Activated CD8-positive, alpha-beta memory T cell treated with anti-CD3 and anti-CD28 coated beads for 24 hours (primary cell): ENCODE measurements around the gene CACNA1E.

Source experiments
- DNase-seq: peaks from one replicate; pipeline ENCODE4 v3.0.0-alpha.2; 2020

Gene CACNA1E

DNA sequence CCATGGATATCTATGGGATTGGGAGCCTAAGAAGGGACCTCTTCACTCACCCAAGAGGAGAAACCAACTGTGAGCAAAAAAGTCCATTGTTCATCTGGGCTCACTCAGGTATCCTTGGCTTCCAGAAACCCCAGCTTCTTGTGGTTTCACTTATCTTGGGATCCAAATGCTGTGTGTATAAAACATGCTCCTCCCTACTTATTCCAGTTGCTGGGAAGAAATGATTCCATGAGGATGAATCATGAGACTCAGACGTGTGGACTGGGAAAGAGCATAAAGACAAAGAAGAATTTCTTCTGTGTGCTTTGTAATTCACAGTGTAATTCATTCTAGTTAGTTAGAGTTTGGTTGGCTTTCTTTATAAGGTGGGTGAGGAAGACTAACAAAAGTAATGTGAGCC, 294.5 kb downstream of the CACNA1E start:
- no peak for DNase-seq

DNA sequence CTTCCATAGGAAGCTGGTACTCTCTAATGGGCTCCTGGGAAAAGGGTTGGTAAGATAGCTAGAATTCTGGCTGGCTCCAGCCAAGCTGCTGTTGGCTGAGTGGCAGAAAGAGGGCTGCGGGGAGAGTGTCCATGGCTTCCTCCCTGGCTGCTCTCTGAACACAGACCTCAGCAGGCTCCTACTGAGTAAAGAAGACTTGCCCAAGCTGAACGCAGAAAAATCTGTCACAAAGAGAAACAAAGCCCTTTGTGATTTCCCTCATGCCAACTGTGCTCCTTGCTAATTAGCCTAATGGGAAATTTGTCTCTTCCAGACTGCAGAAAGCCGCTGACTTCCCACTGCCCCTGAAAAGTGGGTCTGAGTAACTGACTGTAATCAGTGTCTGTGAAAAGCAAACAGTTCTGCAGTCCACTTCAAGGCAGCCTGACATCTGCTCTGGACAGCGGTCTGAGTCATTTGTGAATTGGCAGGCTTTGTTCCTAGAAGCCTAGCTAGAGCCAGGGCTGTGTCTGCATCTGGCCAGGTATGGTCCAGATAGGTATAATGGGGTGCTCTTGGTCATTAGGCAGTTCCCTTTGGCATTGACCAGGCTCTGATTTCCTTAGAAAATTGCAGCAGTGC, 295.4 kb downstream of the CACNA1E start:
- DNase-seq: no peak

DNA sequence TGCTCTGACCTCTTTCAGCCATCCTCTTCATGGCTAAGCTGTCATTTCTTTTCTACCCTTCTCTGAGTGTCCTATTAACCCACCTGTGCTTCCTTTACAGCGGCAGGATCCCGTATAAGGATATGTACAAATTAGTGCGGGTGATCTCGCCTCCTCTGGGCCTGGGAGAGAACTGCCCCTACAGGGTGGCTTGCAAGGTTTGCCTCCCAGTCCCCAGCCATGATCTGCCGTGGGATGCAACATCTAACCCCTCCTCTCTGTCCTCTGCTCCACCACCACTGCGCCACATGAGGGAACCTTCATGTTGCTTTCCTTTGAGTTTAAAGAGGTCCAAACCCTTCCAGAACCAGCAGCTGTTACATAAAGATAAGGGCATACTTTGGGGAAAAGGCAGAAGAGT, 296.0 kb downstream of the CACNA1E start:
- no peak for DNase-seq

DNA sequence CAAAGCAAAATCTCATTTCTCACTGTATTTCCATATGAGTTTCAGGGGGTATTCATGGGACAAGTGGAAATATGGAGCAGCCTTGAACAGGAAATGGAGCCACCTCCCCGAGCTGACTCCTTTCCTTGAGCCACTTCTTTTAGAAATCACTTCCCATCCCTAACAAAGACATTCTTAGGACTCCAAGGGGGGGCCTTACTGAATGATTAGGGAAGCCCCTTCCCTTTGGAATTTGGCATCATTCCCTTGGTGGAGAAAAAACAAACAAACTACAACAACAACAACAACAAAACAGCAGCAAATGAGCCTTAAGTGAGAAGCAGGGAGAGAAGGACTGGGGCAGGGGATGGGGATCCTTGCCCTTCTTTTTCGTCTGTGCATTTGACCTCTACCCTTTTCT, 299.9 kb downstream of the CACNA1E start:
- DNase-seq: no peak

DNA sequence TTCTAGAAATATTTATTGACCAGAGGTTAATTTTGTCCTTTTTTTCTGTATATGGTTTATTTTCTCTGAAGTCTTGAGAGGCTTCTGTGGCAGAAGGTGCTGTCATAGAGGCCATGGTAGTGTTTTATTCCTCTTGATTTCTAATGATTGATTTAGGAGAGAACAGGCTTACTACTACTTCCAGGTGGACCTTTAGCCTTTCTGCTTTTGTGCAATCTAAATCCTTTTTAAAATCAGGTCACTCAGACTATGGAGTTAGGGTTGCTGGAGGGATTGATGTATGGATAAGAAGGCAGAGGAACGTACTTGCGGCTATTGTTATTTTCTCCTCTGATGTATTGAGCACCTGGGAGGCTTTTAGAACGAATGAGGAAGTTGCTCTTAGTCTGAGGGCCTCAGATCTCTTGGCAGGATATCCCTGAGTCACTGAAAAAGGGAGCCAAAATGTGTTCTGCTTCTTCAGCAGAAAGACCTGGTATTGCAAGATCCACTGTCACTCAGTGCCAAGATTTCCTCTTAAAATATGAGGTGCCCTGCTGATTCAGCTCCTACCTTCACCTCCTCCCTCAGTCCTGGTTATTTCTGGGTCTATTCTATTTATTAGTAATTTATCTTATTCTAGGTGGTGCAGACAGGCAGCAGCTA, 300.8 kb downstream of the CACNA1E start:
- DNase-seq: no peak

DNA sequence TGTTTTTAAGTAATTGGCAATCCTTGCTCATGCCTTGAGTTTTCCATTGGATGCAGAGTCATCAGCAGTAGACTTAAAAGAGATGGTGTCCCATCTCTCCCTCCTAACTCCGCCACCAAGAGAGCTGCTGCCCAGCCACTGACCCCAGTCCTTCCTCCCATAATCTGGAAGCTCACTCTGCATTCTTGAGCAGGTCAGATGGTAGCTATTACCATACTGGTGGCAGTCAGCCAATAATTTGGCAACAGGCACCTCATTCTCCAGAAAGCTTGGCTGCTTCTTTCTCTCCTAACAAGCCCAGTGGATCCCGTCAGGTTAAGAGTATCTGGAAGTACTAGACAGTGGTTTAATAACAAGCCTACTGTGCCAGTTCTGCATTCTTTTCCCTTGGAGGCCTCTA, 306.1 kb downstream of the CACNA1E start:
- no peak for DNase-seq

DNA sequence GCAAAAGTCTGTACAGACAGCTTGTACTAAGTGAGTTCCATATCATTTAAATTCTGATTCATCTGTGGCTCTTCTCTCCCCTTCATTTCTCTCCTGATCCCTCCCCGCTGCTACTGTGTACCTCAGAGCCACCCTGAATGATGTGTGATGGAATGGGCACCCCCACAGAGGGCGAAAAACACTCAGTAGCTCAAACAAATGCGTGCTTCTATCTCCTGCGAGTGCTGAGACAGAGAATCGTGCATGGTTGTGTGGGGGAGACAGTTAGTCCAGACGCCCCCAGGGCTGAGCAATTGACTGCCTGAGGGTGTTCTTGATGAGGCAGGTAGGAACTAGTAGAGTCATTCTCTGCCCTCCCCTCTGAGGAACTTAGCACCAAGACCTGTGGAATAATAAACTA, 308.4 kb downstream of the CACNA1E start:
- DNase-seq: no peak

DNA sequence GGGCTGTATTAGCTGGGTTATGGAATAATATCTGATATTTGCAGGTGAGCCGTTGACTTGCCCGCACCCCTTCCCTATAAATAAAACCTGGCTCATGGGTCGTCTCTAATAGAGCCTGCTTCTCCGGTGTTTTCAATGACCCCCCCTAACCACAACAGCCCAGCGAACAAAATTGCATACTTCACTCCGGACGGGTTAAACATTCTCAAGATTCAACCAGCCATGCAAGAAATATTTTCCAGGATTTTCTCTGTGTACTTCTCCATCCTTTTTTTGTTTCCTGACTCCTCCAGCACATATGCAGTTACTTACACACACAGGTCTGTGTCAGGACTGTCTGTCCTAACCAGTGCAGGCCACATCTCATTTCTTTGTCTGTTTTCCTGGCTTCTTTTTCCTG, 310.5 kb downstream of the CACNA1E start:
- DNase-seq: no peak

DNA sequence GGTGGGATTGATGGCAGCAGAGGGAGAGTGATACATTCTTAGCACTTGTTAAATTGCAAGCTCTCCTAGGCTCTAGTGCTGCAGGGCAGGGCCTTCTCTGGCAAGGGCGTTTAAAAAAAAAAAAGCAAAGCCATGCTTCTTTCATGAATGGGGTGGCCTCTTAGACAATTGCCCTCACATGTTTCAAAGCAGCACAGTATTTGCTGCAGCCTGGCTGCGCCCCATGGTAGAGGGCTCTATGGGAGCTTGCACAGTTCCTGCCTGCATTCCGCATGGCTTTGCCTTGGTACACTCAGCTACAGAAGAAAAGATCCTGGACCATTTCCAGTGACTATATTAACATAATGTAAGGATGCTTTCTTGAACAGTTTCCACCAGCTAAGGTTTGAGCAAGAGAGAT, 311.0 kb downstream of the CACNA1E start:
- DNase-seq: no peak

DNA sequence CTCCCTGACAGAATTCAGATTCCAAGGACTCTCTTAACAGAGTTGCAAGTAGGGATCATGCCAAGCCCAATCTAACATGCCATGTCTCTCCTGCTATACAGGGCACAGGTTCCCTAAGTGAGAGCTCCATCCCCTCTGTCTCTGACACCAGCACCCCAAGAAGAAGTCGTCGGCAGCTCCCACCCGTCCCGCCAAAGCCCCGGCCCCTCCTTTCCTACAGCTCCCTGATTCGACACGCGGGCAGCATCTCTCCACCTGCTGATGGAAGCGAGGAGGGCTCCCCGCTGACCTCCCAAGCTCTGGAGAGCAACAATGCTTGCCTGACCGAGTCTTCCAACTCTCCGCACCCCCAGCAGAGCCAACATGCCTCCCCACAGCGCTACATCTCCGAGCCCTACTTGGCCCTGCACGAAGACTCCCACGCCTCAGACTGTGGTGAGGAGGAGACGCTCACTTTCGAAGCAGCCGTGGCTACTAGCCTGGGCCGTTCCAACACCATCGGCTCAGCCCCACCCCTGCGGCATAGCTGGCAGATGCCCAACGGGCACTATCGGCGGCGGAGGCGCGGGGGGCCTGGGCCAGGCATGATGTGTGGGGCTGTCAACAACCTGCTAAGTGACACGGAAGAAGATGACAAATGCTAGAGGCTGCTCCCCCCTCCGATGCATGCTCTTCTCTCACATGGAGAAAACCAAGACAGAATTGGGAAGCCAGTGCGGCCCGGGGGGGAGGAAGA, 315.0 kb downstream of the CACNA1E start:
- DNase-seq: no peak

DNA sequence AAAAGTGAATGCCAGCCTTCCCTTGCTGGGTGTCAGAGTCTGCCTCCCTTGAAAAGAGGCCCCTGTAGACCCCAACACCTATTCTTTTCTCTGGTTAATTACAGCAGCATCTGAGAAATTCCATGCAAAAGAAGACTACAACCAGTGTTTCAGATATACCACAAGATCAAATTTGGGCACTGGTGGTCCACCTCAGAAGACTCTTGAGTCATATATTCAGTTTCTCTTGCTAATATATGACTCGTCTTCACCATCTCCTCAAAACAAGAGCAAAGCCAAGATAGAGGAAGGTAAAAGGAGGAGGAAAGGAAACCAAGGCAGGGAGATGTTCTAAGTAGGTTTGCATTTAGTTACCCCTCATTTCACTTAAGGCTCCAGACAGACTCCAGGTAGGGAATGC, 318.3 kb downstream of the CACNA1E start:
- DNase-seq: no peak

DNA sequence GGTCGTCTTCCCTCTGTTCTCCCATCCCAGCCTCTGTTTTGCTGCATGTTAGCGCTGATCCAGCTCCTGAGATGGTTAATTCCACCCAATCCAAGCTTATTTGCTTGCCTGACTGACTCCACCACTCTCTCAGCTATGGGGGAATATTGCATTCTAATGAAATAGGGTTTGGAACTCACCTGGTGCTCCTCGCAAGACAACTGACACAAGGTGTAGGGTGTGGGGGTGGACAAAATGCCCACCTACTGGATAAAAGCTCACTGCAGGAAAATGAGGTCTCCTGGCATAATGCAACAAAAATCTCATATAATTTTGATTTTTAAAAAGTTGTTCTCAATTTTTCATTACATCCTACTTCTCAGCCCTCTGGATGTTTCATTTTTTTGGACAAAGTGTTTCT, 319.1 kb downstream of the CACNA1E start:
- no peak for DNase-seq

DNA sequence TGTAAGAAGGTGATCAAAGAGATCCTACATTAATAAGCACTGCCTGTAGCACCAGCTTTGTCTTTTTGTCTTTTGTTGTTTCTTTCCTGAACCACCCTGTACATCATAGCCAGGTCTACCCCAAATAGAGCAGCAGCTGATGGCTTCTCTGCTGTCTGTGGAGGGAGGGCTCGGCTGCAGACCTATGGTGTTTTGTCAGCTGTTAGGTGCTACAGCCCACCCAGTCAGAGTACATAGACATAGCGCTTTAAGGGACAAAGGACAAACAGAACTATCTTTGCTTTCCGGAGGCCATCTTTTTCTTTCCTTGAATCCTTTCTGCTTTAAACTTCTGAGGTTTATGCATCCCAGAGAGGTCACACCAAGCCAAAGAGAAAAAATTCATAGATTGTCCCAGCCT, 320.1 kb downstream of the CACNA1E start:
- no peak for DNase-seq

DNA sequence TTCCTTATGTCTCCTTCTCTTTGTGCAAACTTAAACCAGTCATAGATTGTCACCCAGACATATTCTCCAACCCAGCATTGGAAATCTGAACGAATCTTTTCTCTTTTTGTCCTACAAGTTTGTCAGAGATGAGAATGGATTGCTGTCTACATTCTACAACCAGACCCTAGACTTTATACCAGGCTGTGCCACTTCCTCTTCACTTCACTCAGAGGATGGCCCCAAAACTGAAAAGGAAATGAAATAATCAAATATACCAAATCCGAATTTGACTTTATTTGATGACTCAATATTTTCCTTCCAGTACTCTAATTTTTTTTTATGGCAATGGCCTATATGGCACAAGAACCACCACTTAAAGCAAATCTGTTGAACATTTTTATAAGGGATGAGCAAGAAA, 321.7 kb downstream of the CACNA1E start:
- DNase-seq: no peak

DNA sequence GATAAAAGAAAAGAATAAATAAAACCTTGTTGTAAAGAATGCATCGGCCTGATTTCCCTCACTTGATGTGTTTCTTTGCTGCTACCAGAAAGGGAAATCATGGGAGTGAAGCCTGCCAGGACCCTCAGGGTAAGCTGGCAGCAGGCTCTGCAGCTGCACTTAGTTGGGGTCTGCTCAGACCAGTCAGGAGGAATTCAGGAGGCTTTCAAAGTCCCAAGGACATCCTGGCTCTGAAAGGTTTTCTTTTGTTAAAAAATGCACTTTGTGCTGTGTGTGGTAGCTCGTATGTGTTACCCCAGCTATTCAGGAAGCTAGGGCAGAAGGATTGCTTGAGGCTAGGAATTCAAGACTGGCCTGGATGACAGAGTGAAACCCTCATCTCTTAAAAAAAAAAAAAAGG, 323.4 kb downstream of the CACNA1E start:
- DNase-seq: no peak

DNA sequence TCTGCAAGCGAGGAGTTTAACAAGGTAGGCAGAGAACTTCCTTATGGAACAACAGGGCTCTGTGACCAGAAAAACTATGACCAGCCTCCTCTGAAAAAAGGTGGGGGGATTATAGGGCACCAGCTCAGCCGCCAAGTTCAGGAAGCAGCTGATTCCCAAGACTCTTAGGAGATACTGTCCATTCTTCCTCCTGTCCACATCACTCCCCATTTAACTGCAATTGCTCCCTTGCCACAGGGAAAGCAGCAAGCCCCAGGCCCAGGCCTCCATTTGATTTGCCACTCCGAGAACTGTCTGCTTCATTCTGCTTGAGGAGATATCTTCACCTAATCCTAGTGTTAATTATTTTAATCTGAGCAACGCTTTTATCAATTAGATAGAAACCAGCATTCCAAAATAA, 323.9 kb downstream of the CACNA1E start:
- DNase-seq: no peak

DNA sequence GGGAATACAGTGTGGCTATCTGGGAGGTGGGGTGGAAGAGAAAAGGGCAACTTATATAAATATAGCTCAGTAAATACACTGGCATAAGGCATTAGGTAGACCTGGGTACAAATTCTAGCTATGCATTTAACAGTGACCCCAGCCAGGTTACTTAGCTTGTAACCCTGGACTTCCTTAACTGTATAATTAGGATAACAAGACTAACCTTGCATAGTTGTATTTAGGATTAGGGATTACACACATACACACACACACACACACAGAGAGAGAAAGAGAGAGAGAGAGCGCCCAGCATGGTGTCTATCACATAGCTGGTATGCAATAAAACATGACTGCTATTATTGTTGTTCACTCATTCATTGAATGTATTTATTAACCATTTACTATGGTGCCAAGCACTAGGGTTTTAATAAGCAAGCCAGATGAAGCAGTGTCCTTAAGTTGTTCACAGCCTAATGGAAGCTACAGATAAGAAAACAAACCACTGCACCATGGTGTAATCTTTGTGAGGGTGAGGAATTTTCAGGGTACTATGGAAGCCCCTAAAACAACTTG, 326.8 kb downstream of the CACNA1E start:
- DNase-seq: no peak

DNA sequence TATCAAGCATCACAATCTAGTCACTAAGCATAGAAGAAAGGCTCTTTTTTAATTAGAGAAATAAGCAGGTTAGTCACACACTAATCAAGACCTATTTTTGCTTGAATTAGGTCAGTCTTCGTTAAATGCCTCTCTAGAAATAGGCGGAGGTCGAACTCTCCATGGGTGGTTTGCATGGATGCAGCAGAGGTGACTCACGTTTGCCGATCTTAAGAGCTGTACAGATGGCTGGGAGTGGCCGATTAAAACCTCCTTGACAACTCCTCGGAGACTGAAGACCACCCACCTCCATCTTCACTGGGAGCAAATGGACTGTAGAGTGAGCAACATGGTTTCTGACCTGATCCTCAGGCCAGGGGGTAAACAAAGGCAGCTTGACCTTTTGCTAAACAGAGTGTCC, 328.9 kb downstream of the CACNA1E start:
- no peak for DNase-seq

DNA sequence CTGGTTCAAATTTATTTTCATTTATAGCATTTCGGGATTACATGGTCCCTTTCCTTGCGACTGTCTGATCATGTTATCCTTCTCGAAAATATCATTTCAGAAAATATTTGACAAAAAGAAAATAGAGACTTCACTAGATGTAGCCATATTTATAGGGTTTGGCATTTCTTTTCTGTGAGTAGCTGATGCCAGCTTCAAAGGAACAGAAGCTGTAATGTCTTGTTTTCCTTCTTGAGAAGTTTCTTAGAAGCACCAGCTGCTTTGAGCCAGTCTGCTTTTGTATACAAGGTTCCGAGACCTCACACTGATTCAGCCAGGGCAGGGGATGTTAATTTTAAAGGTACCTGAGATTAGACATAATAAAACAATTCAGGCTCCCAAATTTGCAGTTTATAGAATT, 329.9 kb downstream of the CACNA1E start:
- DNase-seq: no peak

DNA sequence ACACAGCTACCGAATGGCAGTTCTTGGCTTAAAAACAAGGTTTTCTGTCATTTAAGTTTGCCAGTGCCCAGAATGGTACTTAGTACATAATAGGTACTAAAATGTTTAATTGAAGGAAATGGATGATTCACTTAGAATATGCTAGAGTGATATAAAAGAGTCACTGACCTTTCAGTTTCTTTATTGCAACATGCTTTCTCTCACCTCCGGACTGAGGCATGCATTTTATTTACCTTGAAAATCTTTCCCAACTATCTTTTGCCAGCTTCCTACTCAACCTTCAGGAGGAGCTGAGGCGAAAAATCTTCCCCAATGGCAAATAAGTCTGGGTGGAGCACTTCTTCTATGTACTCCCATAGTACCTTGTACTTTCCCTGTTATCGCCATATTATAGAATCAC, 333.3 kb downstream of the CACNA1E start:
- no peak for DNase-seq

DNA sequence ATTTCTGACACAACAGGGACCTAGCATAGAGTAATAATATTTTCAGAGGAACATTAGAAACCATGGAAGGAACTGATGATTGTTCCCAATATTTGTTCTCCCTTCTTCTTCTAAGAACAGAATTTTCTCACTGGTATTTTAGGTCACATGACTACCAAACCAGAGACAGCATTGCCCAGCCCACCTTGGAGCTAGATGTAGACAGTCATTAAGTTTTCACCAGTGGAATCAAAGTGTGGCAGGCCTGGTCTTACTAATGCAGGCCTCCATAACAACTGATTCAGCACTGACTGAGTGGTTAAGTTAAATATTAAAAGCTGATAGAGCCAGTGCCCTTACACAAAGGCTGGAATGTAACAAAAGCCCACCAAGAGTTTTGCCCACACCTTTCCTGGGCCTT, 333.8 kb downstream of the CACNA1E start:
- DNase-seq: no peak

DNA sequence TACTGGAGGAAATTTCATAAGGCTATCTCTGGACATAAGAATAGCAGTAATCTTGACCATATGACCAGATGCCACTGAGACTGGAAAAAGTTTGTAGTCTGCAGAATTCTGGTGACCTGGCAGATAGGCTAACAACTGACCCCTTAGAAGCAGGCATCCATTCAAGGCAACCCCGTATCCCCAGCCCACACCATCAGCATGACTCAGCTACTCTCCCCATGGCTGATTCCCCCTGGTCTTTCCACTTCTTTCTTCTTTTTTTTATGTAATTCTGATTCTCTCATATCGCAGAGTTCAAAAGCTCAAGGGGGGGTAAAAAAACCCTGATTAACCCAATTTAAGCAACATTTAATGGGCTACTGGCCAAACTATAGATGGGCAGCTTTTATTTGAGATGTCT, 335.1 kb downstream of the CACNA1E start:
- DNase-seq: no peak

DNA sequence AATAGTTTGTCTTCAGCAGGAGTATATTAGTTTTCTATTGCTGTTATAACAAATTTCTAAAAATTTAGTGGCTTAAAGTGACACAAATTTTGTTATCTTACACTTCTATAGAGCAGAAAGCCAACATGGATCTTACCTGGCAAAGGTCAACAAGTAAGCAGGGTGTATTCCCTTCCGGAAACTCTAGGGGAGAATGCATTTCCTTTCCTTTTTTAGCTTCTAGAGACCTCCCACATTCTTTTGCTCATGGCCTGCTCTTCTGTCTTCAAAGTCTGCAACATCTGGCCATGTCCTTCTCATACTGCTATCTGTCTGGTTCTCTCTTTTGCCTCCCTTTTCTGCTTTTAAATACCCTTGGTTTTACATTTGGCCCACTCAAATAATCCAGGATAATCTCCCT, 335.6 kb downstream of the CACNA1E start:
- no peak for DNase-seq

DNA sequence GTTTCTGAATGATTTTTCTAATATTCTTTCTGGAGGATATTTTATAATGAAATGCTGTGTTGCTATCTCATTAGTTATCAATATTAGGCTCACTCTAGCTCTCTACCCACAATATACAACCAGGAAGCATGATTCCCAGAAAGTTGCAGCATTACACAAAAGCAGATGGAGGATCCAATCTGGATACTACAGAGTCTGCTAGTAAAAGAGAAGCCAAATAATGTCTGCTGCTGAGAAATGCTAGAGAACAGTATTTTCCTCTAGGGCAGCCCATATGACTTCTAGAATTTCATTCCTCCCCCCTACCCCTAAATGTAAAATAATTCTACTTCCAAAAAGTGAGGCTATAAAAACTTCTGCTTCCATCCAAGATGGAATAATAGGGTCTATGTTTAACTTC, 338.4 kb downstream of the CACNA1E start:
- no peak for DNase-seq
